ENCODE measurements around the gene BMPR1A. TPM values are rescaled to one million over a fixed set of nuclear protein-coding genes. Genes with fewer than 3 reads are reported as not detected.

Gene BMPR1A
- total and polyA plus RNA-seq, 2 experiments from 2014 or later = 14.2 to 82.5 TPM

- ATAC-seq (no peak), DNase-seq (ENCODE audit: low spot score) (no peak)
- no peak for TF ChIP-seq STAT1 (IDR thresholded peaks at IDR 0.05; ENCODE audit: unreplicated experiment)
- TF ChIP-seq REST (IDR thresholded peaks at IDR 0.05; ENCODE audit: unreplicated experiment) = no peak
- TF ChIP-seq EZH2phosphoT487 (IDR thresholded peaks at IDR 0.05; ENCODE audit: unreplicated experiment) = no peak
- no peak for TF ChIP-seq CTCF (conservative IDR thresholded peaks at IDR 0.05; ENCODE audit: low read depth in 2 of 2)
- peaks cover 43% of the 10 kb centered on the region for H3K4me1 Mint-ChIP-seq
- Histone ChIP-seq H3K4me3 (no peak overlapping the region; the same call in 1 of the 2 replicates), H3K9me2 (ENCODE audit: insufficient read depth) (no peaks in the 10 kb centered on the region), H3F3A (replicated peaks; ENCODE audit: low read depth) (peaks cover 7% of the 10 kb centered on the region; the same call in 1 of the 2 replicates), H3K4me1 (ENCODE audit: insufficient read depth) (peaks cover 28% of the 10 kb centered on the region), H3K27me3 (ENCODE audit: insufficient read depth) (peaks cover 37% of the 10 kb centered on the region), H3K27ac (ENCODE audit: low read depth) (no peak overlapping the region), H3K4me2 (peak overlapping the region; percentile 63; the same call in 1 of the 2 replicates), H2AFZ (peak overlapping the region; percentile 90), H3K79me2 (replicated peaks; ENCODE audit: insufficient read depth) (no peaks in the 10 kb centered on the region), H3K36me3 (ENCODE audit: insufficient read depth) (no peaks in the 10 kb centered on the region), H4K20me1 (replicated peaks; ENCODE audit: insufficient read depth) (no peaks in the 10 kb centered on the region)
- peaks cover 31% of the 10 kb centered on the region for H3K27me3 Mint-ChIP-seq (ENCODE audit: insufficient read depth, low read depth, poor library complexity)
- no peaks in the 10 kb centered on the region for H3K36me3 Mint-ChIP-seq (ENCODE audit: low read depth)
- H3K4me3 Mint-ChIP-seq = no peak overlapping the region
- no peaks in the 10 kb centered on the region for H3K9me3 Mint-ChIP-seq
- H3K27ac Mint-ChIP-seq = no peak overlapping the region
Observed at GRCh38 chr10:86965986-86966654, 209.7 kb downstream of the BMPR1A start.

- Mint-ChIP-seq H3K4me1 (peaks cover 48% of the 10 kb centered on the region), H3K9me3 (no peaks in the 10 kb centered on the region), H3K27me3 (ENCODE audit: insufficient read depth, low read depth, poor library complexity) (peaks cover 38% of the 10 kb centered on the region), H3K36me3 (ENCODE audit: low read depth) (peaks cover 1% of the 10 kb centered on the region; the same call in 2 of the 3 replicates), H3K27ac (no peak overlapping the region), H3K4me3 (0 out of 3 replicates have a peak overlapping the region, but pooled peaks have one; percentile 21)
- H3K9me2 ChIP-seq (ENCODE audit: insufficient read depth) = no peaks in the 10 kb centered on the region
- H3K27me3 ChIP-seq (ENCODE audit: insufficient read depth) = peaks cover 51% of the 10 kb centered on the region
- TF ChIP-seq ETS1 (IDR thresholded peaks at IDR 0.05) (no peak), EZH2phosphoT487 (IDR thresholded peaks at IDR 0.05; ENCODE audit: unreplicated experiment) (no peak), ZNF331 (CRISPR knock-in tag; IDR thresholded peaks at IDR 0.05; ENCODE audit: low read depth) (no peak), REST (IDR thresholded peaks at IDR 0.05; ENCODE audit: unreplicated experiment) (no peak), ZNF114 (CRISPR knock-in tag; IDR thresholded peaks at IDR 0.05) (no peak), CREB1 (CRISPR knock-in tag; IDR thresholded peaks at IDR 0.05; ENCODE audit: low read depth) (no peak), NANOG (IDR thresholded peaks at IDR 0.05; ENCODE audit: borderline replicate concordance) (no peak), JUNB (IDR thresholded peaks at IDR 0.05; ENCODE audit: unreplicated experiment) (no peak), POLR2AphosphoS5 (IDR thresholded peaks at IDR 0.05; ENCODE audit: low read depth) (no peak)
- peaks cover 7% of the 10 kb centered on the region; the same call in 1 of the 2 replicates for H3F3A ChIP-seq (replicated peaks; ENCODE audit: low read depth)
- no peak overlapping the region for H3K27ac ChIP-seq (ENCODE audit: low read depth)
- peaks cover 28% of the 10 kb centered on the region for H3K4me1 ChIP-seq (ENCODE audit: insufficient read depth)
- H3K4me2 ChIP-seq = peak overlapping the region; percentile 71; the same call in 1 of the 2 replicates
- no peaks in the 10 kb centered on the region for H3K36me3 ChIP-seq (ENCODE audit: insufficient read depth)
- DNase-seq (ENCODE audit: low spot score) (no peak), ATAC-seq (no peak)
- H3K79me2 ChIP-seq (replicated peaks; ENCODE audit: insufficient read depth) = no peaks in the 10 kb centered on the region
- H4K20me1 ChIP-seq (replicated peaks; ENCODE audit: insufficient read depth) = no peaks in the 10 kb centered on the region
- H3K4me3 ChIP-seq = no peak overlapping the region
- no peak overlapping the region for H2AFZ ChIP-seq
Observed at GRCh38 chr10:86967481-86967941, 211.1 kb downstream of the BMPR1A start.
